Amniotic stem cell (primary cell): ENCODE results near the gene FMNL2.

Source experiments
- DNase-seq: peaks from one replicate; lab custom pipeline; 2025; lab: John Stamatoyannopoulos, UW

The FMNL2 gene

GRCh38 chr2:152557273-152557888, 222.4 kb downstream of the FMNL2 start:
- no peak for DNase-seq

- no peak for DNase-seq
These were observed 223.4 kb downstream of the FMNL2 start for GRCh38 chr2:152558158-152558984.

- no peak for DNase-seq
These were observed 224.0 kb downstream of the FMNL2 start for GRCh38 chr2:152559008-152559407.

GRCh38 chr2:152560166-152560565, 225.2 kb downstream of the FMNL2 start:
- no peak for DNase-seq

- no peak for DNase-seq
These were observed 226.1 kb downstream of the FMNL2 start for GRCh38 chr2:152560873-152561595.

- no peak for DNase-seq
These were observed 227.4 kb downstream of the FMNL2 start for GRCh38 chr2:152562198-152562884.

GRCh38 chr2:152563764-152564163, 228.8 kb downstream of the FMNL2 start:
- no peak for DNase-seq

GRCh38 chr2:152564754-152565551, 230.0 kb downstream of the FMNL2 start:
- no peak for DNase-seq

GRCh38 chr2:152565884-152566727, 231.1 kb downstream of the FMNL2 start:
- no peak for DNase-seq

- no peak for DNase-seq
These were observed 231.7 kb downstream of the FMNL2 start for GRCh38 chr2:152566728-152567069.

- no peak for DNase-seq
These were observed 233.6 kb downstream of the FMNL2 start for GRCh38 chr2:152568531-152568930.

GRCh38 chr2:152569186-152569585, 234.2 kb downstream of the FMNL2 start:
- DNase-seq: no peak

- no peak for DNase-seq
These were observed 236.2 kb downstream of the FMNL2 start for GRCh38 chr2:152571048-152571766.

GRCh38 chr2:152572031-152572430, 237.1 kb downstream of the FMNL2 start:
- no peak for DNase-seq

- no peak for DNase-seq
These were observed 238.2 kb downstream of the FMNL2 start for GRCh38 chr2:152573168-152573567.

- no peak for DNase-seq
These were observed 242.6 kb downstream of the FMNL2 start for GRCh38 chr2:152577579-152577978.

- DNase-seq: no peak
These were observed 243.6 kb downstream of the FMNL2 start for GRCh38 chr2:152578573-152578972.

GRCh38 chr2:152580714-152581113, 245.7 kb downstream of the FMNL2 start:
- DNase-seq: no peak

- DNase-seq: no peak
These were observed 246.4 kb downstream of the FMNL2 start for GRCh38 chr2:152581360-152581759.

- DNase-seq: no peak
These were observed 247.1 kb downstream of the FMNL2 start for GRCh38 chr2:152582081-152582480.
